IMR-90 (cell line): ENCODE results near the gene DZIP1. TPM values are rescaled to one million over a fixed set of nuclear protein-coding genes. Genes with fewer than 3 reads are reported as not detected.
A peak's percentile ranks its signal among the peaks of the same experiment; 100 is the strongest.

ENCODE experiments used
- ATAC-seq: fragments of 200-7000 bp; cut with Tn5 transposase; 2 replicates; pipeline ENCODE4 v1.9.1; 2020; ENCODE audit warnings: low read depth, mild to moderate bottlenecking, moderate library complexity
- BruUV-seq: library from RNA; stranded (reverse); fragments of 400-500 nt; replicated peaks from 2 replicates; lab custom pipeline; 2021; lab: Mats Ljungman, UMichigan
- CTCF ChIA-PET: fragments of 300-600 bp; formaldehyde crosslinking; extraction: SDS; loops from one replicate; lab custom pipeline; 2021; ENCODE audit warnings: antibody characterized with exemption; lab: Yijun Ruan, JAX
- POLR2A ChIA-PET: fragments of 300-600 bp; sonication (Branson Sonifier 250); formaldehyde crosslinking; loops from one replicate; lab custom pipeline; 2022; ENCODE audit warnings: antibody characterized with exemption; ENCODE audit not compliant: unreplicated experiment; lab: Charles Lee
- DNase-seq: peaks from one replicate; pipeline ENCODE4 v3.0.0; 2013
- H2AFZ ChIP-seq: replicated peaks from 2 replicates; pipeline ENCODE3; 2013; ENCODE audit warnings: low read length, mild to moderate bottlenecking; ENCODE audit not compliant: poor library complexity
- H2AK5ac ChIP-seq: 2 replicates; pipeline ENCODE4 v1.6.1; 2013; ENCODE audit warnings: low read depth, low read length, inconsistent platforms
- H2AK9ac ChIP-seq: replicated peaks from 2 replicates; pipeline ENCODE3; 2013; ENCODE audit warnings: mild to moderate bottlenecking, low read depth, low read length, moderate library complexity; ENCODE audit not compliant: poor library complexity
- H2BK120ac ChIP-seq: 2 replicates; pipeline ENCODE4 v1.6.1; 2013; ENCODE audit warnings: low read depth, low read length, inconsistent platforms
- H2BK15ac ChIP-seq: 3 replicates; pipeline ENCODE4 v1.6.1; 2013; ENCODE audit warnings: low read depth, low read length, inconsistent platforms
- H2BK20ac ChIP-seq: 2 replicates; pipeline ENCODE4 v1.6.1; 2013; ENCODE audit warnings: low read depth, mild to moderate bottlenecking, inconsistent platforms, low read length, moderate library complexity
- H2BK5ac ChIP-seq: 2 replicates; pipeline ENCODE4 v1.6.1; 2013; ENCODE audit warnings: mild to moderate bottlenecking, low read depth, low read length, inconsistent platforms; ENCODE audit not compliant: poor library complexity, severe bottlenecking
- H3K14ac ChIP-seq: replicated peaks from 2 replicates; pipeline ENCODE4 v1.6.1; 2013; ENCODE audit warnings: low read depth, low read length, inconsistent platforms
- H3K18ac ChIP-seq: 2 replicates; pipeline ENCODE4 v1.6.1; 2013; ENCODE audit warnings: low read depth, low read length, control low read depth
- H3K23ac ChIP-seq: 2 replicates; pipeline ENCODE4 v1.6.1; 2013; ENCODE audit warnings: low read depth, low read length, inconsistent platforms
- H3K27ac ChIP-seq: 2 replicates; pipeline ENCODE4 v1.5.1; 2013; ENCODE audit warnings: mild to moderate bottlenecking, control low read depth, low read length; ENCODE audit not compliant: insufficient read depth
- H3K27me3 ChIP-seq: 2 replicates; pipeline ENCODE4 v1.6.1; 2013; ENCODE audit warnings: low read length; ENCODE audit not compliant: control insufficient read depth, insufficient read depth
- H3K36me3 ChIP-seq: 2 replicates; pipeline ENCODE4 v1.6.1; 2013; ENCODE audit warnings: low read length, mixed read lengths; ENCODE audit not compliant: control insufficient read depth, insufficient read depth
- H3K4ac ChIP-seq: 2 replicates; pipeline ENCODE4 v1.6.1; 2013; ENCODE audit warnings: low read depth, low read length, inconsistent platforms
- H3K4me1 ChIP-seq: 2 replicates; pipeline ENCODE4 v1.6.1; 2013; ENCODE audit warnings: low read length, mixed read lengths; ENCODE audit not compliant: control insufficient read depth, insufficient read depth
- H3K4me2 ChIP-seq: 2 replicates; pipeline ENCODE4 v1.6.1; 2013; ENCODE audit warnings: low read depth, mild to moderate bottlenecking, control low read depth, low read length, moderate library complexity
- H3K4me3 ChIP-seq: 2 replicates; pipeline ENCODE4 v1.5.1; 2013; ENCODE audit warnings: low read depth, mild to moderate bottlenecking, control low read depth, low read length, moderate library complexity; ENCODE audit not compliant: insufficient read depth
- H3K56ac ChIP-seq: 2 replicates; pipeline ENCODE4 v1.6.1; 2013; ENCODE audit warnings: low read length, inconsistent platforms; ENCODE audit not compliant: insufficient read depth; ENCODE audit errors: extremely low read depth
- H3K79me1 ChIP-seq, 2 experiments: 2 replicates each; pipeline ENCODE4 v1.6.1; 2013; ENCODE audit warnings: low read length in 2 of 2, inconsistent platforms in 1 of 2, low read depth in 1 of 2
- H3K9ac ChIP-seq: 2 replicates; pipeline ENCODE4 v1.6.1; 2013; ENCODE audit warnings: low read depth, low read length, control low read depth
- H3K9me1 ChIP-seq: 2 replicates; pipeline ENCODE4 v1.6.1; 2013; ENCODE audit warnings: low read length, inconsistent platforms; ENCODE audit not compliant: insufficient read depth
- H3K9me3 ChIP-seq: 2 replicates; pipeline ENCODE4 v1.6.1; 2013; ENCODE audit warnings: low read length; ENCODE audit not compliant: control insufficient read depth, insufficient read depth
- H4K20me1 ChIP-seq: 2 replicates; pipeline ENCODE4 v1.6.1; 2013; ENCODE audit warnings: low read length, inconsistent platforms; ENCODE audit not compliant: insufficient read depth
- H4K5ac ChIP-seq: 2 replicates; pipeline ENCODE4 v1.6.1; 2013; ENCODE audit warnings: mild to moderate bottlenecking, low read depth, low read length, control low read depth
- H4K8ac ChIP-seq, 2 experiments: 2 replicates each; pipeline ENCODE4 v1.6.1; 2013; ENCODE audit warnings: low read depth in 2 of 2, low read length in 2 of 2, control low read depth in 1 of 2, inconsistent platforms in 1 of 2
- H4K91ac ChIP-seq: 2 replicates; pipeline ENCODE4 v1.6.1; 2013; ENCODE audit warnings: low read depth, low read length, inconsistent platforms; ENCODE audit not compliant: insufficient read depth
- CEBPB ChIP-seq: IDR thresholded peaks from 2 replicates; pipeline ENCODE4 v1.6.1; 2012; ENCODE audit warnings: low read depth, low read length, improper control_type of control experiment
- CTCF ChIP-seq: conservative IDR thresholded peaks from 2 replicates; pipeline ENCODE4 v1.5.1; 2012; ENCODE audit warnings: mild to moderate bottlenecking, low read depth, low read length, improper control_type of control experiment
- SMC3 ChIP-seq: fragments of 150-350 bp; IDR thresholded peaks from 2 replicates; pipeline ENCODE4 v1.6.1; 2016; ENCODE audit warnings: low read depth, mild to moderate bottlenecking, antibody characterized with exemption, low read length, moderate library complexity
- WGBS, 2 experiments: methylation state at CpG; one replicate each; pipeline versions ENCODE4 v1.1.5 to v1.1.7; 2013; ENCODE audit warnings: missing lambda C conversion rate in 2 of 2; ENCODE audit not compliant: insufficient read length in 1 of 2; ENCODE audit errors: extremely low coverage in 2 of 2; 5-methylcytosine and 5-hydroxymethylcytosine counted together
- dilution Hi-C: fragments of 300-500 bp; cut with HindIII; formaldehyde crosslinking; loops from one replicate; pipeline ENCODE4 v1.14.3; 2018; ENCODE audit warnings: low sequenced_read_pairs; ENCODE audit not compliant: unreplicated experiment
- in situ Hi-C: fragments of 300-500 bp; cut with MboI; formaldehyde crosslinking; loops from 3 replicates; pipeline ENCODE4 v1.14.3; 2019; ENCODE audit warnings: low sequenced_read_pairs, inconsistent platforms, mixed read lengths
- intact Hi-C: fragments of 100-400 bp; cut with micrococcal nuclease; formaldehyde crosslinking; loops from 2 replicates; pipeline ENCODE4 v1.10.0; 2022
- polyA plus RNA-seq, 3 experiments: library from polyadenylated mRNA; depleted of rRNA; stranded (reverse); fragments of >200 nt; gene quantifications; 2 replicates each; pipeline ENCODE4 v1.2.3, GENCODE V29; 2012; ENCODE audit warnings: low replicate concordance in 1 of 3
- total RNA-seq: library from RNA; depleted of rRNA; stranded (reverse); fragments of >200 nt; gene quantifications from 2 replicates; pipeline ENCODE4 v1.2.3, GENCODE V29; 2012

The DZIP1 gene
- total and polyA plus RNA-seq, 2 of the 4 experiments (the other 2 are of a cell fraction), result 12.2 to 15.9 TPM

- Histone ChIP-seq H3K23ac (no peak overlapping the region), H3K4ac (no peak overlapping the region), H3K4me3 (no peak overlapping the region), H3K36me3 (no peaks in the 10 kb centered on the region), H2BK120ac (no peak overlapping the region), H4K91ac (no peak overlapping the region), H2BK15ac (no peak overlapping the region), H4K5ac (no peak overlapping the region), H2AK5ac (no peak overlapping the region), H3K14ac (no peak overlapping the region), H4K20me1 (no peaks in the 10 kb centered on the region), H3K18ac (no peak overlapping the region), H3K9me1 (no peaks in the 10 kb centered on the region), H3K9me3 (no peaks in the 10 kb centered on the region), H3K4me2 (no peak overlapping the region), H3K27me3 (peaks cover 17% of the 10 kb centered on the region), H3K4me1 (peaks cover 2% of the 10 kb centered on the region; the same call in 1 of the 2 replicates), H2AK9ac (no peak overlapping the region), H3K79me1 (no peaks in the 10 kb centered on the region), H2AFZ (no peak overlapping the region), H4K8ac (no peak overlapping the region), H2BK20ac (no peak overlapping the region), H3K27ac (no peak overlapping the region), H3K9ac (no peak overlapping the region), H2BK5ac (no peak overlapping the region), H3K56ac (no peak overlapping the region)
- WGBS, 2 experiments, result 71% methylated on average over 1 of the region's 6 CpGs; no CpG with 5 or more reads in 1 of the 2 experiments
- in situ Hi-C loops (no loop called here), intact Hi-C loops (loop anchor here (1.0 to 2.0 kb wide), 2 partner anchors 124 to 298 kb away; no protein-coding TSS in a partner anchor), dilution Hi-C loops (no loop called here)
- BruUV-seq, result no TSS peak
- DNase-seq, result peak; percentile 39
- TF ChIP-seq CTCF (peak; percentile 53), CEBPB (no peak), SMC3 (peak; percentile 26; the same call in 1 of the 2 replicates)
- peak; percentile 56; the same call in 1 of the 2 replicates for ATAC-seq
- POLR2A ChIA-PET, result interaction anchor here (0.6 kb wide), 1 partner anchor 365 kb away, joined by 5 read pairs; no protein-coding TSS in a partner anchor
- CTCF ChIA-PET, result interaction anchor here (0.9 to 2.0 kb wide), 9 partner anchors 10 to 325 kb away, joined by 3 to 12 read pairs (median 4); no protein-coding TSS in a partner anchor
Observed at GRCh38 chr13:95536632-95537241, 107.8 kb downstream of the DZIP1 start.
